Superior temporal gyrus (tissue), 1 donor: ENCODE data around the gene CXCL17.

Experiments used
- DNase-seq: peaks from one replicate; pipeline ENCODE4 v3.0.0-alpha.2; 2016; ENCODE audit errors: extremely low spot score

The CXCL17 gene

DNA sequence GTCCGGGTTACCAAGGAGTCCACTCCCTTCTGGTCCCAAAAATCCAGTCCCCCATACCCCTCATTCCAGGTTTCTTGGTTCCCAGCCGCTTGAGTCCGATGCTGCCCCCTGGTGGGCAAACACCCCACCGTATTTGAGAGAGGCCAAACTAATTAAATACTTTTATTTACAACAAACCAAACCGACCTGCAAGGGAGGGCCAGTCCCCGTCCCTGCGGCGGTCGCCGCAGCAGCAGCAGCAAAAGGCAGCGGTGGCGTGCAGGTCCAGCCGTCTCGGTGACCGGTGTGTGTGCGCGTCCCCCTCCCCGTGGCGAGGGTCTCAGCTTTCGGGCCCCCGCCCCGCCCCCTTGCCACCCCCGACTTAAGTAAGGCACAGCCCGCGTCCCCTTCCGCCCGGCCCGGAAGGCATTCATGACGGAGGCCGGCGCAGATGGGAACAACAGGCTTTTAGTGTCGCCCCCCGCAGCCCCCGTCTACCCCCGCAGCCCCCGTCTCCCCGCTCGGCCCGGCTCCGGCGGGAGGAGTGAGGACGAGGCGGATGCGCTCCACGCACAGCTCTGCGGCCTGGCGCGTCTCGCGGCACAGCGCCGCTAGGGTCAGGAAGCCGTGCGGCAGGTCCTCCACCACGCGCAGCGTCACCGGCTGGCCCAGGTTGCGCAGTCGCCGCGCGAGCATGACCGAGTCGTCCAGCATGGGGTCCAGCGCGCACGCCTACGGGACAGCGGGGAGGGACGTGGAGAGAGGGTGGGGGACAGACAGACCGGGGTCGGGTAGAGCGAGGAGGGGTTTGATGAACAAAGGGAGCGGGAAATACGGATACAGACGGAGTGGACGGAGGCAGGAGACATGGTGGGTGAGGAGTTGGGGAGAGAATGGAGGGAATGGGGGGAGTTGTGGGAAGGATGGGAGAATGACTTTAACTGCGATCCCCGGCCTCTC is 41.1 kb downstream of the CXCL17 start:
- DNase-seq = peak; percentile 86

DNA sequence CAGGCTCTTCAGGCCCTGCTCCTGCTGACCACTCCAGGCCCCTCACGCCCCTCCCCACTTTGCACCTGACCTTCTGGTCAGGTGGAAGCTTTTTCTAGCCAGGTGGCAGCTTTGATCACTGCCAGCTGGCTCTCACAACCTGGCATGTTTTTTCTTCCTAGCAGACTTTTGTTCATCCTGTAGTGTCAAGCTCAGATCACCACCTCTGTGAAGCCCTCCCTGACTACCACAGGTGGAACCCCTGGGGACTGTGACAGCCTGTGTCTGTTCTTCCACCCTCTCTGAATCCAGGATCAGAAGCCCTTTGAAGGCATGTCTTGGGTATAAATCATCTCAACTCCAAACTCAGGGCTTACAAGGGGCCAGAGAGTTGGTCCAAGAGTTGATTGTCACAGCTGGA is 42.3 kb downstream of the CXCL17 start:
- DNase-seq = no peak

DNA sequence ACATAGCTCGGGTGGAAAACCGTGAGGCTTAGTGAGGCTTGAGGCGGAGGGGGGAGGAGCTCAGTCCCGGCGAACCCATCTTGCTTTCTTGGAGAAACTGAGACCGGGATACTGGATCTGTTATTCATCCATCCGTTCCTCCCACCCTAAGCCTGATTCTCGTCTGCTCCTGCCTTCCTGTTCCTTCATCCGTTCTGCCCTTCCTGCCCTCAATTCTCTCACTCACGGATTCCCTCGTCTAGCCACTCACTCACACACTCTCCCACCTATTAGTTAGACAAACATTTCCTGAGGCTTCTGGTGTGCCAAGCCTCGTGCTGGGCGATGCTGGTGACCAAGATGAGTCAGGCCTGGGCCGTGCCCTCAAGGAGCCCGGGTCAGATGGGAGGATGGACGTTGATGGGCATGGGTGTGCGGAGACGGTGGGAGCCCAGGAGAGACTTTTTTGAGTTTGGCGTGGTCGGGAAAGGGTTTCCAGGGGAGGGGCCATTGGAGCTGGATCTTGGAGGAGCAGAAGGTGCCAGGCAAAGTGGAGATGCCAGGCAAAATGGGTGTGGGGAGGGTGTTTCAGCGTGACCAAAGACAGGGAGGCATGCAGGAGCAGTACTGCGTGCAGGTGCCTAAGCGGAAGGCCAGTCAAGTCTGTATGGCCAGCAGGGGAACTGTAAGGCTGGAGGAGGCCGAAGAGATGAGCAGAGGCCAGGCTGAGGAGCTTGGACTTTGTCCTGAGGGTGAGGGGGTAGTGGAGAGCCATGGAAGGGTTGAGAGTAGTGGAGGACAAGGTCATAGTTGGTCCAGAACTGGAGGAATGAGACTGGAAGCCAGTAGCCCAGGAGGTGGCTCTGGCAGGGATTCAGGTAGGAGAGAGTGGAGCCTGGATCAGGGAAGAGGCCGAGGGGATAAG is 45.2 kb downstream of the CXCL17 start:
- no peak for DNase-seq

DNA sequence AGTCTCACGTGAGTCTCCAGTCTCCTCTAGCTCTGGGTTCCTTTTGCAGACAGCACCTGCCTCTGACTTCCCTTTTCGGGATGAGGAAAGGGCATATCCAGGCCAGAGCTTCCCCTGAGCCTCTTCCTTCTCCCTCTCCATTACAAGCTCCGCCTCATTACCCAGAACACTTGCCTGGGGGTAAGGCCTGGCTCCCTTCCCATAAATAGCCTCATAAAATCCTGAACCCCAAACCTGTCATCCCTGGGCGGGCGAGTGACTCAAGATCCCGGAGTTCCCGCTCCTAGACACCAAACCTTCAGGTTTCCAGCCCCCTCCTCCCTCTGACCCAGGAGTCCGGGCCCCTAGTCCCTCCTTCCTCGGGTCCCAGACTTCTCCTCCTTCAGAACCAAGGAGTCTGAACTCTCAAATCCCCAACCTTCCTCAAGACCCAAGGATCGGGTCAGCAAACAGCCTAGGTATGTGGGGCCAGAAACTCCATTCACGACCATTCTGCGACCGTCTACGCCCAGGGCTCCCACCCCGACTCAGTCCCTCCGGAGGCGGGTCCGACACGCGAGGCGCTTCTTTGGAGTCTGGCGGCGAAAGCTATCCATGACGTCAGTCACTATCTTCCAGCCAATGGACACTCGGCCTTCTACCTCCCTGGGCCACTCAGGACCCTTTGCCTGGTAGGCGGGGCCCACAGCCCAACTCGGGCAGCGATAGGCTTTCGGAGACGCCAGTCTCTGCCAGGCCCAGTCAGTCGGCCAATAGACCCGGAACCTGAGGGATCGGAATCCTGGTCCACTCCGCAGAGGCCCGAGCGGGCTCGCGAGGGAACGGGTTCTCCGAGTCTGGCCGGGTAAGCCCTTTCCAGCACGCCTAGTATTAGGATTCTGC is 46.1 kb downstream of the CXCL17 start:
- peak; percentile 99 for DNase-seq

DNA sequence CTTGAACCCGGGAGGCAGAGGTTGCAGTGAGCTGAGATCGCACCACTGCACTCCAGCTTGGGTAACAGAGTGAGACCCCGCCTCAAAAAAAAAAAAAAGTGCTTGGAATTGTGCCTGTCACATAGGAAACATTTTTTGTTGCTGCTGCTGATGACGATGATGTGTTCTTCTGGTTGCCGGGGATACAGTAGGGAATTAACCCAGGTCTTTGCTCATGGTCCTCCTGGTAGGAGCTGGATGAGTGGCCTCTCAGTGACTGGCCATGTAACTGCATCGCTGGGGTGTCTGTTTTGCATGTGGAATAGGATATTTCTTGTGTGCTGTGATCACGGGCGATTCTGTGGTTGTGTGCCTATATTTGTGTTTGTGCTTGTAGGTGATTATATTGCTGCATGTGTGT is 48.0 kb downstream of the CXCL17 start:
- DNase-seq = no peak

DNA sequence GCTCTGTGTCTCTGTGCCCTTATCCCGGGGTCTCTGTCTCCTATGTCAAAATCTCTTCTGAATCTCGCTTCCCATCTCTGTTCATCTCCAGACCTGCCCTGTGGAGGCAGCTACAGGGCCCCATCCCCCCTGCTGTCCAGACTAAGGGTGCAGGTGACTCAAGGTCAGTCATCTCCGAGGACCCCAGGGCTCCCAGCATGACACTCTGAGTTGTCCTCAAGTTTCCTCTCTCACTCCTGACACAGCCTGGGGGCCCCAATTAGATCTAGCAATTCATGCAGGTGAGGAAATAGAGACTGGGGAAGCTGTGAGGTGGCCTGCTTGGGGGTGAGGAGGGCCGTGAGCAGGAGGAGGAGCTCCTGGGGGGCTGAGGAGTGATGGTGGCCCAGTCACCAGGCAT is 50.6 kb downstream of the CXCL17 start:
- no peak for DNase-seq

DNA sequence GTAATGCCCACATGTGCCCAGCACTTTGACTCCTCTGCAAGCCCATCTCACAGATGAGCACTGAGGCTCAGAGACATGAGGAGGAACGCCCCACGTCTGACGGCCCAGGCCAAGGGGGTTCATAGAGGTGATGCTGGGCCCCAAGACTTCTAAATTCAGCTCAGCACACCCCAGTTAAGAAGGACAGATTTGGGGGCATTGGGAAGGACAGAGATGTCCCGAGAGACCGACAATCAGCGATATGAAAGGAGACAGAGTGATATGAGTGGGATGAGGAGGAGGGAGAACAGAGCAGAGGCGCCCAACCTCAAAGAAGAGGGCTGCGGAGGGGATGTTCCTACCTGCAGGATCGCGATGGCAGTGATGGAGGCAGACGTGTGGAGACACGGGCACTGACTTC is 52.8 kb downstream of the CXCL17 start, which contains the start of gene CNFN:
CNFN (minus strand) TSS at position 399 of the 400 bp plus-strand sequence. CDS start 1,260 bp downstream, outside the sequence.
- DNase-seq = no peak

DNA sequence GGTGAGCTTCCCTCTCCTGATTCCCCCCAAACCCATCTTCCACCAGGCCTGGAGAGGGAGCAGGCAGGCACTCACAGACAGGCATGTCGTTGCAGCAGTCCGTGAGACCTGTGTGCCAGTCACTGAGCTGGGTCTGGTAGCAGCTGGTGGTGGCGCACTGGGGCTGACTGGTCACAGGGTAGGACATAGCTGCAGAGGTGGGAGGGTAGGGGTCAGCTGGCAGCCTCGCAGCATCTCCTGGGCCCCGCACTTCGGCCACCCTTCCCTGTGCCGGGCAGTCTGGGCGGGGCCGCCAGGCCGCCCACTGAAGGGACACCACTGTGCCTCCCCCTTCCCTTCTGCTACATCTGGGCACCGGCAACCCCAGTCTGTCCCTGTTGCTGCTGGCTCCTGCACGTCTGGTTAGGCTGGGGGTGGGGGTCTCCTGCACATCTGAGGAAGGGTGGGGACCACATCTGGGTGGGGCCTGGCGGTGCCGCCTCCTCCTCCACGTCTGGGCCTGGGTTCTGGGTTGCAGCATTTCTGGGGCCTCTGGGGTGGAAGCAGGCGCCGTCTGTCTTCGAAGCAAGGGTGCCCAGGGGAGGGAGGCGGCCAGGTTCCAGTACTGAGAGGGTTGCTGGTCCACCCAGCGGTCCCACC is 53.8 kb downstream of the CXCL17 start:
- no peak for DNase-seq

DNA sequence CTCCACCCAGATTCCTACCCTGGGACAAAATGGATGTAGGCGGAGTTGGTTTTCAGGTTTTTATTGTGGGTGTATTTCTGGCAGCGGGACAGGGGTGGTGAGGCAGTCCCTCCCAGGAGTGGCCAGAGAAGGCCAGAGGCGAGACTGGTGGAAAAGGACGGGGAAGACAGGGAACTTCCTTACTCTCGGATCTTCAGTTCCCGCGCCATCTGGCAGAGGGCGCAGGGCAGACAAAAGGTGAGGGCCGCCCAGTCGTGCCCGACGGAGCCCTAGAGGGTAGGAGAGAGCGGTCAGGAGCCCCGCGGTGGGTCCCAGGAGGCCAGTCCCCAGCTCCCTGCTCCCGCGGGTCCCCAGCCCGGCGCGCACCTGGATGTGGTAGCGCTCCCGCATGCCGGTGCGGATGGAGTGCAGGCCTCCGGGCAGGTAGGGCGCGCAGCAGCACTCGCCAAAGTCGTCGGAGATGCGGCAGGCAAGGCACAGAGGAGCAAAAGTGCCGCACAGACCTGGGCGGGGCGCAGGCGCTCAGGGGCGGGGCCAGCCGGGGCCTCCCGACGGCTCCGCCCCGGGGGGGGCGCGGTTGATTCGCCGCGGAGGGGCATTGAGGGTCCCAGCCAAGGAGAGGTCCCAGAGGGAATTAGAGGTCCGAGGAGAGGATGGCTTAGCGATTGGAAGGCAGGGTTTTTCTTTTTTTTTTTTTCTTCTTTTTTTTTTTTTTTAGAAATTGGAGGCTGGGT is 55.6 kb downstream of the CXCL17 start:
- DNase-seq = no peak

DNA sequence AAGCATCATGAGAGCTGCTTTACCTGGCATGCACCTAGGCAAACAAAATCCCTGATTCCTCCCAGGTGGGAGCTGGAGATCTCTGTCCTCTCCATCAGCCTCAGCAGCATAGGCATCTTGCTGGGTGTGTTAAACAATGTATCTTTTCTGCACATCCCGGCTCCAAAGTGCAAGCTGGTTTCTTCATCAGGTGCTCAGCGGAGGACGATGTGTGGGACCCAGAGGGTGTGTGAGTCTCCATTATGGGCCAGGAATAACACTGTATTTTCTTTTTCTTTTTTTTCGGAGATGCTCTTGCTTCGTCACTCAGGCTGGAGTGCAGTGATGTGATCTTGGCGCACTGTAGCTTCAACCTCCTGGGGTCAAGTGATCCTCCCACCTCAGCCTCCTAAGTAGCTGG is 62.6 kb downstream of the CXCL17 start:
- DNase-seq = no peak
